ENCODE data around the gene SARM1. TPM values are rescaled to one million over a fixed set of nuclear protein-coding genes. Genes with fewer than 3 reads are reported as not detected.

SARM1 gene
- total RNA-seq, 1 experiment from 2014 or later, result 5.1 TPM

DNA sequence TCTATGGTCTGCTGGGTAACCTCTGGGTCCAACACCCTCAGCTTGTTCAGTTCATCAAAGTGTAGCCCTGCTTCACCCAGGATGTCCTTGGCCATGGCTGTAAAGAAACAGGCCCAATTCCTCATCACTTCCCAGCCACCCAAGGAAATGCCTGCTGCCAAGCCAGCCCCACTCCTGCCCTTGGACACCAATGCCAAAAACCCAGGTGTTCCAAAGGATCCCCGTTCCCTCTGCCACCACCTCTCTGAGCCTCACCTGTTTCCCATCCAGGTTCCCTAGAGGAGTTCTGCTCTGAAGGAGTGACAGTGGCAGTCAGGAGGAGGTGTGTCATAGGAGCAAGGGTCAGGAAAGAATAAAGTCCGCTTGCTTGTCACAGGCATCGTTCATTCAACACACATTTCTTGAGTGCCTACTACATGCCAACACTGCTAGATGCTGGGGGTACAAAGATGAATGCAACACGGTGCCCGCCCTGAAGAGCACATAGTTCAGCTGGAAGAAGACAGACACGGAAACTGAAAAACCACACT is 39.5 kb upstream of the SARM1 start:
- no CpG with 5 or more reads among the region's 6 CpGs for WGBS (ENCODE audit: extremely low coverage, insufficient read length, low lambda C conversion rate)
- Histone ChIP-seq H3K79me2 (ENCODE audit: insufficient read depth, low read length) (no peaks in the 10 kb centered on the region; the same call in 1 of the 2 replicates), H3K56ac (ENCODE audit: insufficient read length, low read depth, low read length) (no peak overlapping the region), H2BK120ac (ENCODE audit: low read depth, low read length, poor library complexity, severe bottlenecking) (no peak overlapping the region), H2BK12ac (ENCODE audit: insufficient read length, low read depth, low read length) (no peak overlapping the region), H3K27ac (ENCODE audit: insufficient read length, low read depth, low read length) (no peak overlapping the region), H3K18ac (ENCODE audit: insufficient read length, low read depth, low read length) (no peak overlapping the region), H2BK20ac (ENCODE audit: low read depth, low read length, poor library complexity, severe bottlenecking) (no peak overlapping the region), H4K5ac (ENCODE audit: insufficient read length, low read depth, low read length) (no peak overlapping the region), H3T11ph (ENCODE audit: low read length) (no peak overlapping the region), H3K9me3 (ENCODE audit: control insufficient read depth, low read depth, low read length) (no peaks in the 10 kb centered on the region), H4K8ac (replicated peaks; ENCODE audit: insufficient read length, low read depth, low read length) (no peak overlapping the region), H4K20me1 (ENCODE audit: control insufficient read depth, insufficient read depth, insufficient read length) (no peaks in the 10 kb centered on the region), H2AFZ (ENCODE audit: low read length) (no peak overlapping the region), H4K91ac (ENCODE audit: insufficient read length, low read depth, low read length) (no peak overlapping the region), H3K4ac (ENCODE audit: low read depth, low read length) (no peak overlapping the region), H2BK15ac (ENCODE audit: low read depth, low read length) (no peak overlapping the region), H3K9ac (ENCODE audit: extremely low read depth, insufficient read length, low read length) (no peak overlapping the region), H2AK5ac (ENCODE audit: insufficient read length, low read length) (no peak overlapping the region), H2BK5ac (ENCODE audit: insufficient read length, low read length) (no peak overlapping the region), H3K79me1 (ENCODE audit: insufficient read depth, low read depth, low read length, poor library complexity, severe bottlenecking) (no peaks in the 10 kb centered on the region), H3K14ac (ENCODE audit: insufficient read depth, low read length) (no peak overlapping the region), H3K4me2 (ENCODE audit: insufficient read depth, insufficient read length, low read length) (no peak overlapping the region), H3K4me1 (ENCODE audit: insufficient read depth, low read length) (peaks cover 9% of the 10 kb centered on the region; the same call in 1 of the 2 replicates), H3K23me2 (ENCODE audit: insufficient read length, low read depth, low read length, poor library complexity, severe bottlenecking) (peaks cover 13% of the 10 kb centered on the region), H3K23ac (ENCODE audit: insufficient read length, low read depth, low read length) (no peak overlapping the region), H3K27me3 (ENCODE audit: insufficient read depth, low read length) (no peaks in the 10 kb centered on the region)
- Mint-ChIP-seq H3K36me3 (ENCODE audit: insufficient read depth in 1 of 3, low read depth in 3 of 3) (peaks cover 12 to 27% (median 25%) of the 10 kb centered on the region in 3 experiments; a peak in 6 of 7 replicates), H3K27me3 (ENCODE audit: low read depth) (no peaks in the 10 kb centered on the region), H3K4me3 (no peak overlapping the region), H3K4me1 (peaks cover 16 to 17% of the 10 kb centered on the region in 2 experiments), H3K27ac (peak overlapping the region in 1 of 3 experiments; percentile 41; a peak in 1 of 7 replicates), H3K9me3 (no peaks in the 10 kb centered on the region; a peak in 1 of 5 replicates)
- DNase-seq, result peak; percentile 28
- TF ChIP-seq, protein P1, sequence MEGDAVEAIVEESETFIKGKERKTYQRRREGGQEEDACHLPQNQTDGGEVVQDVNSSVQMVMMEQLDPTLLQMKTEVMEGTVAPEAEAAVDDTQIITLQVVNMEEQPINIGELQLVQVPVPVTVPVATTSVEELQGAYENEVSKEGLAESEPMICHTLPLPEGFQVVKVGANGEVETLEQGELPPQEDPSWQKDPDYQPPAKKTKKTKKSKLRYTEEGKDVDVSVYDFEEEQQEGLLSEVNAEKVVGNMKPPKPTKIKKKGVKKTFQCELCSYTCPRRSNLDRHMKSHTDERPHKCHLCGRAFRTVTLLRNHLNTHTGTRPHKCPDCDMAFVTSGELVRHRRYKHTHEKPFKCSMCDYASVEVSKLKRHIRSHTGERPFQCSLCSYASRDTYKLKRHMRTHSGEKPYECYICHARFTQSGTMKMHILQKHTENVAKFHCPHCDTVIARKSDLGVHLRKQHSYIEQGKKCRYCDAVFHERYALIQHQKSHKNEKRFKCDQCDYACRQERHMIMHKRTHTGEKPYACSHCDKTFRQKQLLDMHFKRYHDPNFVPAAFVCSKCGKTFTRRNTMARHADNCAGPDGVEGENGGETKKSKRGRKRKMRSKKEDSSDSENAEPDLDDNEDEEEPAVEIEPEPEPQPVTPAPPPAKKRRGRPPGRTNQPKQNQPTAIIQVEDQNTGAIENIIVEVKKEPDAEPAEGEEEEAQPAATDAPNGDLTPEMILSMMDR (conservative IDR thresholded peaks at IDR 0.05), result no peak

Data from H9 (cell line).